Loucy (cell line): ENCODE data around the gene KCNK13.

Source experiments
- CTCF ChIP-seq: fragments of 200-600 bp; sonication (generic); conservative IDR thresholded peaks from 2 replicates; pipeline ENCODE4 v1.5.1; 2014; ENCODE audit warnings: mild to moderate bottlenecking, antibody characterized with exemption, low read length
- EZH2phosphoT487 ChIP-seq: fragments of 200-600 bp; IDR thresholded peaks from 2 replicates; pipeline ENCODE4 v1.6.1; 2018; ENCODE audit warnings: antibody characterized with exemption, mild to moderate bottlenecking, moderate library complexity, borderline replicate concordance

DNA sequence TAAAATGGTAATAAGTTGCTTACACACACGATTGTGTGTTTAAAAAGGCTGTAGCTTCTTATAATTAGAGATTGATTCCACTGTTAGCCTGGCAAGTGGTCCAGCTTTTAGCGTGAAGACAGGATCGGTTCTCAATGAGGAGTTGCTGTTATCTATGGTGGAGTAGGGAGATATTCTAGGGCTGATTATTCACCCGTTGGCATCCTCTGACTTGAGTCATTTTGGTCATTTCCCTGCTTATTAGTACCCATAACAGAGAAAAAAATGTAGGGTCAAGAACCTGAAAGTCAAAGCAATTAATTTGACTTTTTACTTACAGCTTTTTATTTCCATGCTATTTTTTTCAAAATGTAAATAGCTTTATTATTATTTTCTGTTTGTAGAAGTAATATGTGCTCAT, 76.0 kb downstream of the KCNK13 start:
- TF ChIP-seq CTCF (no peak), EZH2phosphoT487 (no peak)
